Upper lobe of right lung (tissue), 1 donor: ENCODE results near the gene DPP7. TPM values are rescaled to one million over a fixed set of nuclear protein-coding genes. Genes with fewer than 3 reads are reported as not detected.
"Not testable (repeated sequence)": the region's sequence is repeated elsewhere in the genome, so short reads cannot be mapped to it uniquely, and the experiment has no call there.

Experiments
- ATAC-seq: fragments of 200-7000 bp; cut with Tn5 transposase; one replicate; pipeline ENCODE4 v1.9.1; 2020; ENCODE audit warnings: mild to moderate bottlenecking, moderate library complexity
- DNase-seq: peaks from one replicate; pipeline ENCODE4 v3.0.0-alpha.2; 2020
- H3K27ac ChIP-seq: fragments of 200-600 bp; one replicate; pipeline ENCODE4 v1.8.0; 2022
- H3K27me3 ChIP-seq: fragments of 200-600 bp; one replicate; pipeline ENCODE4 v1.8.0; 2022; ENCODE audit warnings: mild to moderate bottlenecking
- H3K36me3 ChIP-seq: fragments of 200-600 bp; one replicate; pipeline ENCODE4 v1.8.0; 2022
- H3K4me1 ChIP-seq: fragments of 200-600 bp; one replicate; pipeline ENCODE4 v1.8.0; 2022
- H3K4me3 ChIP-seq: fragments of 200-600 bp; one replicate; pipeline ENCODE4 v1.8.0; 2022; ENCODE audit warnings: mild to moderate bottlenecking
- H3K9me3 ChIP-seq: fragments of 200-600 bp; one replicate; pipeline ENCODE4 v1.8.0; 2022
- intact Hi-C: fragments of 100-400 bp; cut with DNase I; formaldehyde crosslinking; loops from one replicate; pipeline ENCODE4 v1.11.0; 2022
- total RNA-seq: library from RNA; stranded (reverse); fragmentation: NEBNext Ultra II Directional; extraction: Animal tissue kit (Norgen Biotek cat#: 25700); gene quantifications from one replicate; pipeline ENCODE4 v1.2.1, GENCODE V29; 2021
- TF ChIP-seq, protein P1 (sequence below): fragments of 200-600 bp; IDR thresholded peaks from one replicate; pipeline ENCODE4 v1.8.0; 2022; ENCODE audit warnings: antibody characterized with exemption
- donor health status: DM: no; HTN: yes; CAD: no; lungs with severe emphysema.

Gene DPP7
- total RNA-seq, 1 donor from 2014 or later = 183 TPM

DNA sequence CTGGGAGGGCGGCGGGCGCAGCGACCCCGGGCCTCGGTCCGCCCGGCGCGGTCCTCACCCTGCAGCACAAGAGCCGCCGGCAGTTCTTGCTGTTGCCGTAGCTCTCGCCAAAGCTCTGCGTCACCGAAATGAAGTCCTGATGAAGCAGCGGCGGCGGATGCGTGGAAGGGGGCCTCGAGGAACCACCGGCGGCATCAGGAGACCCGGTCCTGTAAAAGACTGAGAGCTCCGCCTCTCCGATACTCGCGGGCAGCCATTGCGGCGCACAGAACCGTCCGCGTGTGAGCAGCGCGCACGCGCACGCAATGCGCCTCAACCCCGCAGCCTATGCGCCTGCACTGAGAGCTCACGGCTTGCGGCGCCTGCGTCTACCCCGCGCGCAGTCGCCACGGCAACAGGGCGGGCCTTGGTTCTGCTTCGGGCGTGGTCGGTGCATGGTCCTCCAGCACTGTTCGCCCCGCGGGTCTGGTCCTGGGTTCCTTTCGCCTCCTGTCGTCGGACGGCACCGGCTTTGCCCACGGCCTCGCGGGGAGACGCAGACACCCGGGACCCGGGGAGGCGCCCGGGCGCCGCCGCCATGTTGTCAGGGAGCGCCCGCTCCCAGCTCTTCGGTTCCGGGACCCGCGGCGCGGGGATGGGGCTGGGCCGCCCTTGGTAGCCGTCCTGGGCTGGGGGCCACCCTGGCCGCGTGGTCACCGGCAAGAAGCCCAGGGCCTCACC, 15.1 kb upstream of the DPP7 start:
- Histone ChIP-seq H3K36me3 (no peaks in the 10 kb centered on the region), H3K4me1 (peaks cover 26% of the 10 kb centered on the region), H3K4me3 (peak overlapping the region; percentile 77), H3K27ac (peak overlapping the region; percentile 85), H3K27me3 (no peaks in the 10 kb centered on the region), H3K9me3 (no peaks in the 10 kb centered on the region)
- intact Hi-C loops = no loop called here
- peak; percentile 96 for DNase-seq
- ATAC-seq = peak; percentile 98
- TF ChIP-seq, protein P1, sequence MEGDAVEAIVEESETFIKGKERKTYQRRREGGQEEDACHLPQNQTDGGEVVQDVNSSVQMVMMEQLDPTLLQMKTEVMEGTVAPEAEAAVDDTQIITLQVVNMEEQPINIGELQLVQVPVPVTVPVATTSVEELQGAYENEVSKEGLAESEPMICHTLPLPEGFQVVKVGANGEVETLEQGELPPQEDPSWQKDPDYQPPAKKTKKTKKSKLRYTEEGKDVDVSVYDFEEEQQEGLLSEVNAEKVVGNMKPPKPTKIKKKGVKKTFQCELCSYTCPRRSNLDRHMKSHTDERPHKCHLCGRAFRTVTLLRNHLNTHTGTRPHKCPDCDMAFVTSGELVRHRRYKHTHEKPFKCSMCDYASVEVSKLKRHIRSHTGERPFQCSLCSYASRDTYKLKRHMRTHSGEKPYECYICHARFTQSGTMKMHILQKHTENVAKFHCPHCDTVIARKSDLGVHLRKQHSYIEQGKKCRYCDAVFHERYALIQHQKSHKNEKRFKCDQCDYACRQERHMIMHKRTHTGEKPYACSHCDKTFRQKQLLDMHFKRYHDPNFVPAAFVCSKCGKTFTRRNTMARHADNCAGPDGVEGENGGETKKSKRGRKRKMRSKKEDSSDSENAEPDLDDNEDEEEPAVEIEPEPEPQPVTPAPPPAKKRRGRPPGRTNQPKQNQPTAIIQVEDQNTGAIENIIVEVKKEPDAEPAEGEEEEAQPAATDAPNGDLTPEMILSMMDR = no peak

DNA sequence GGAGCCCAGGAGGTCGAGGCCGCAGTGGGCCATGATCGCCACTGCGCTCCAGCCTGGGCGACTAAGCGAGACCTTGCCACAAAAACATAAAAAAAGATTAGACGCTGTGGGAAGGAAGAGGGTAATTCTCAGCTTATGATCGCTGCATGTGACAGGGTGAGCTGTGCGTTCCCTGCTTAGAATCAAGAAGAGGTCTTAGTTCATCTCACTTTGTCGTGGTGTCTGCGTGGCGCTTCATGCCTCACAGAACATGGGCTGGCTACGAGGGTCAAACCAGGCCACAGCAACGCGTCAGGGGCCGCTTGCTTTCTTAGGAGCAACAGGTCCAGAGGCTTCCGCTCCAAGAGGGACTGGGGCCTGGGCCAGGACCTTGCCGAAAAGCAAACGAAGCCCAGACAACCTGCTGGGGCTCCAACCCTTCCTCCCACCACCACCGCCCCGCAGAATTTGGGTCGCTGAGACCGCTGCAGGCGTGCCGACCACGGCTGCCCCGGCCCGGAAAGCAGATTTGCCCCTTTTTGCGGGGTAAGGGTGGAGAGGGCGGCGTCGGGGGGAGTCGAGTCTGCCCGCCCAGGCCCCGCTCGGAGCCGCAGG, 14.4 kb upstream of the DPP7 start:
- H3K4me3 ChIP-seq = peak overlapping the region; percentile 77
- H3K9me3 ChIP-seq = no peaks in the 10 kb centered on the region
- H3K27ac ChIP-seq = peak overlapping the region; percentile 85
- H3K36me3 ChIP-seq = no peaks in the 10 kb centered on the region
- DNase-seq = no peak
- no peak for ATAC-seq
- TF ChIP-seq, protein P1 = no peak
- H3K27me3 ChIP-seq = no peaks in the 10 kb centered on the region
- peaks cover 26% of the 10 kb centered on the region for H3K4me1 ChIP-seq
- intact Hi-C loops = no loop called here

DNA sequence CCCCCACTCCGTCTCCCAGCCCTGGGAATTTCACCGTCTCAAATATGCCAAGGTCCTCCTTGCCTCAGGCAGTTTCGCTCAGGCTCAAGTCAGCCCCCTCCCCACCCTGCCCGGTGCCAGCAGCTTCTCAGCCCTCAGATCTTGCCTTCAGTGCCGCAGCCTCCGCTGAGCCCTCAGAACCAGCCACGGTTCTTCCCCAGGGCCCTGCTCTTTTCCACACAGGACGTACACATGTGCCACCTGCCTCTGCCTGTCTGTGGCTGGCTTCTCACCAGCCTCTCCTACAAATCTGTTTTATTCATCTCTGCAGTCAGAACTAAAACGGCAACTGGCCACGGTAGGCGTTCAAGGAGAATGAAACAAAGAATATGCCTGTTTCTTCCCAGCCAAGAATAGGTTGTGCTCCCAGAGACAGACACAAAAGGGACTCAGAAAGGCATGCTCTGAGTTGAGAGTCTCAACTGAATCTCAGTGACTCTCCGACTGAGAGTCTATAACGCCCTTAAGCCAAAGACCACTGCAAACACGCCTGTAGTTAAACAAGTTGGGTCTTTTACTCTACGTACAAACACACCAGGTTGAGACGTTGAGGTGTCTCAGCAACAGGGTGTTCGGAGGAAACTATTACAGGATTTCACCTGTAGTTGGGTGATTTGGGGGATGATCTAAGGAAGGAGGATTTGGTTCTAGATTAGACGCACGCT, 13.8 kb upstream of the DPP7 start:
- TF ChIP-seq, protein P1 = no peak
- DNase-seq (no peak), ATAC-seq (no peak)
- Histone ChIP-seq H3K36me3 (no peaks in the 10 kb centered on the region), H3K9me3 (no peaks in the 10 kb centered on the region), H3K27me3 (no peaks in the 10 kb centered on the region), H3K4me3 (peak overlapping the region; percentile 77), H3K4me1 (peaks cover 26% of the 10 kb centered on the region), H3K27ac (peak overlapping the region; percentile 85)
- intact Hi-C loops = no loop called here

DNA sequence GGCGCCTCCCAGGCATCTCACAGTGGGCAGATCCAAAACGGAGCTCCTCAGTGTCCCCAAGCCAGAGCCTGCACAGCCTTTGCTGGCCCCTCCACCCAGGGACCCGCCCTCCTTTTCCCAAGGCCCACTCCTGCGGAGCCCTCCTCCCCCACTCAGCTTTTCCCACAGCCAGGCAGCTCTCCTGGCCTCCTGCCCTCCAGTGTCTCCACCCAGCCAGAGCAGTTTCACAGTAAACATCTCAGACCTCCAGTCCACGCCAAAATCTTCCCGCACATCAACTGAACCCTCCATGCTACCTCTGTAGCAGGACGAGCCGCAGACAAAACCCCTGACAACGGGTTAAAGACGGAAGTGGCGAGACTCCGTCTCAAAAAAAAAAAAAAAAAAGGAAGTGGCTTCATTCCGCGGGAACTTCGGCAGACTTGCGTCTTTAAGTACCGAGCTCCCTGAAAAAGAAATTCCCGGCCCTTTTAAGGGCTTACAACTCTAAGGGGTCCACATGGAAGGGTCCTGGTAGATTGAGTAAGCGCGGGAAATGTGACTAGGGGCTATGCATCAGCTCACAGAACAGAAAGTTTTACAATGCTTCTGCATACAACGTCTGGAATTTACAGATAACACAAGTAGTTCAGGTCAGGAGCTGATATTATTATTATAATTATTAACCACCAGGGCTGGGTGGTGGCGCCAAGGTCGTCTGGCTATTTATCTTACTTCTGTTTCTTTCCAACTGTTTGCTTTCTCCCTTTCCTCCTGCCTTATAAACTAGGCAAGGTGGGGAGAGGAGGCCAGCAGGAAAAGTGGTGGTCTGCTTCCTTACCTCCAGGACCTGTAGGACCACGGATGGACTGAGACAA, 13.0 kb upstream of the DPP7 start:
- Histone ChIP-seq H3K9me3 (no peaks in the 10 kb centered on the region), H3K27ac (peak overlapping the region; percentile 85), H3K4me3 (peak overlapping the region; percentile 77), H3K27me3 (no peaks in the 10 kb centered on the region), H3K4me1 (peaks cover 26% of the 10 kb centered on the region), H3K36me3 (no peaks in the 10 kb centered on the region)
- TF ChIP-seq, protein P1 = no peak
- intact Hi-C loops = no loop called here
- ATAC-seq (peak; percentile 34), DNase-seq (peak; percentile 75)

DNA sequence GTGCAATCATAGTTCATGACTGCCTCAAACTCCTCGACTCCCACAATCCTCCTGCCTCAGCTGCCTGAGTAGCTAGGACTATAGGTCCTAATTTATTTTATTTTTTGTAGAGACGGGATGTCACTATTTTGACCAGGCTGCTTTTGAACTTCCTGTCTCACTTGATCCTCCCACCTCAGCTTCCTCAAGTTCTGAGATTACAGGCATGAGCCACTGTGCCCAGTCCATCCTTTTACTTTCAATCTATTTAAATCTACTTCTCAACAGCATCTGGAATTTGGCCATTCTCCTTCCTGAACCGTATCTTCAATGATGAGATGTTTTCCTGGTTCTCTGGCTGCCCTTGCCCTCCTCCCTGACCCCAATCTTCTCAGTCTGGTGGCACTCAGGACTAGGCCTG, 12.3 kb upstream of the DPP7 start:
- H3K9me3 ChIP-seq = no peaks in the 10 kb centered on the region
- ATAC-seq (no peak), DNase-seq (no peak)
- no peaks in the 10 kb centered on the region for H3K36me3 ChIP-seq
- TF ChIP-seq, protein P1 = no peak
- peak overlapping the region; percentile 85 for H3K27ac ChIP-seq
- H3K4me1 ChIP-seq = peaks cover 26% of the 10 kb centered on the region
- no peaks in the 10 kb centered on the region for H3K27me3 ChIP-seq
- intact Hi-C loops = no loop called here
- H3K4me3 ChIP-seq = peak overlapping the region; percentile 44

DNA sequence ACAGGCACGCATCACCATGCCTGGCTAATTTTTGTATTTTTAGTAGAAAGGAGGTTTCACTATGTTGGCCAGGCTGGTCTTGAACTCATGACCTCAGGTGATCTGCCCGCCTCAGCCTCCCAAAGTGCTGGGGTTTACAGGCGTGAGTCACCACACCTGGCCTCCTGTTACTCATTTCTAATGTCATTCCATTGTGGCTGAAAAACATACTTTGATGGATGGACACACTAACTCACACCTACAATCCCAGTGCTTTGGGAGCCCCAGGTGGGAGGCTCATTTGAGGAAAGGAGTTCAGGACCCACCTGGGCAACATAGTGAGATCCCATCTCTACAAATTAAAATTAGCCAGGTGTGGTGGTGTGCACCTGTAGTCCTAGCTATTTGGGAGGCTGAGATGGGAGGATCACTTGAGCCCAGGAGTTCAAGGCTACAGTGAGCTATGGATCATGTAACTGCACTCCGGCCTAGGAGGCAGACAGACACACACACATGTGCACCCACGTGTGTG, 9.5 kb upstream of the DPP7 start:
- H3K27ac ChIP-seq, ATAC-seq, H3K27me3 ChIP-seq, H3K36me3 ChIP-seq, intact Hi-C loops, H3K4me3 ChIP-seq, DNase-seq, H3K9me3 ChIP-seq: not testable (repeated sequence)
- peaks cover 26% of the 10 kb centered on the region for H3K4me1 ChIP-seq
